GM18508 (cell line): ENCODE results near the gene PEPD.

ENCODE experiments used
- ATAC-seq: cut with Tn5 transposase; IDR thresholded peaks from one replicate; pipeline ENCODE4 v1.9.1; 2021; ENCODE audit warnings: moderate number of reproducible peaks; ENCODE audit not compliant: insufficient read depth, unreplicated experiment

PEPD gene

GRCh38 chr19:33400856-33401682, 120.5 kb downstream of the PEPD start:
- no peak for ATAC-seq

- ATAC-seq, result no peak
Measured at GRCh38 chr19:33399745-33400681, 121.6 kb downstream of the PEPD start.

GRCh38 chr19:33399081-33399744, 122.4 kb downstream of the PEPD start:
- ATAC-seq, result no peak

- ATAC-seq, result no peak
Measured at GRCh38 chr19:33398361-33399060, 123.1 kb downstream of the PEPD start.

- no peak for ATAC-seq
Measured at GRCh38 chr19:33397536-33398360, 123.8 kb downstream of the PEPD start.

GRCh38 chr19:33396701-33397535, 124.7 kb downstream of the PEPD start:
- no peak for ATAC-seq

GRCh38 chr19:33395561-33396550, 125.7 kb downstream of the PEPD start:
- no peak for ATAC-seq

GRCh38 chr19:33394723-33395560, 126.6 kb downstream of the PEPD start:
- no peak for ATAC-seq

GRCh38 chr19:33394006-33394722, 127.4 kb downstream of the PEPD start:
- ATAC-seq, result no peak

GRCh38 chr19:33393286-33394005, 128.1 kb downstream of the PEPD start:
- no peak for ATAC-seq

GRCh38 chr19:33392341-33393285, 129.0 kb downstream of the PEPD start:
- ATAC-seq, result no peak

- ATAC-seq, result no peak
Measured at GRCh38 chr19:33391631-33392249, 129.9 kb downstream of the PEPD start.

- no peak for ATAC-seq
Measured at GRCh38 chr19:33390908-33391630, 130.5 kb downstream of the PEPD start.
